T47D (cell line): ENCODE data around the gene SULT2A1.
A peak's percentile ranks its signal among the peaks of the same experiment; 100 is the strongest.
"Not testable (repeated sequence)": the region's sequence is repeated elsewhere in the genome, so short reads cannot be mapped to it uniquely, and the experiment has no call there.

Experiments
- DNase-seq, 2 experiments: peaks; one replicate each; pipeline versions ENCODE4 v3.0.0 to v3.0.0-alpha.2; 2011 to 2012; ENCODE audit warnings: low read depth in 1 of 2, low spot score in 1 of 2
- JUND ChIP-seq: IDR thresholded peaks from 2 replicates; pipeline ENCODE4 v1.6.1; 2012; ENCODE audit warnings: low read depth
- in situ Hi-C: cut with HindIII; loops from 2 replicates; pipeline ENCODE4 v1.10.0; 2016; ENCODE audit warnings: low sequenced_read_pairs, low pct_unique_long_range_greater_than_20kb

The SULT2A1 gene

DNA sequence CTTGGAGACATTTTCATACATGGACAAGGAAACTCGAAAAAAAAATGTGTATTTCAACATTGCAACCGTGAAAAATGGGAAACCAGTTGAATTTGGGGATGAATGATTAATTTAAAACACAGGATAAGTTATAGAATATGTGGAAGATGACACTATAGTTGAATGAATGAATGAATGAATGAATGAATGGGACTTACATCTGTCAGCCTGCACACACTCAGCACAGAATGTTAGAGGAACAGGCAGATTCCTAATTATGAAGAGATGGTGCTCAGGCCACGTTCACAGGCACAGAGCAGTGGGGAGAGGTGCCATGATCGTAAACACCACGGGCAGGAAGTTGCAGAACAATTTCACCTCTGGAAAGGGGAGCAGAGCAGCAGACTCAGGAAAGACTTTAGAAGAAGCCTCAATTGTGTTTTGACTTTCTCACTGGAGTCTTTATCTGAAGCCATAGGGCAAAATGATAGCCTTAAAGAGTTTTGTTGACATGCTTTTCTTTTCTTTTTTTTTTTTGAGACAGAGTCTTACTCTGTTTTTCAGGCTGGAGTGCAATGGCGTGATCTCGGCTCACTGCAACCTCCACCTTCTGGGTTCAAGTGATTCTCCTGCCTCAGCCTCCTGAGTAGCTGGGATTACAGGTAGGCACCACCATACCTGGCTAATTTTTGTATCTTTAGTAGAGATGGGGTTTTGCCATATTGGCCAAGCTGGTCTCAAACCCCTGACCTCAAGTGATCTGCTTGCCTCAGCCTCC lies 4.9 kb upstream of the SULT2A1 start:
- TF ChIP-seq JUND: no peak
- in situ Hi-C loops: no loop called here

DNA sequence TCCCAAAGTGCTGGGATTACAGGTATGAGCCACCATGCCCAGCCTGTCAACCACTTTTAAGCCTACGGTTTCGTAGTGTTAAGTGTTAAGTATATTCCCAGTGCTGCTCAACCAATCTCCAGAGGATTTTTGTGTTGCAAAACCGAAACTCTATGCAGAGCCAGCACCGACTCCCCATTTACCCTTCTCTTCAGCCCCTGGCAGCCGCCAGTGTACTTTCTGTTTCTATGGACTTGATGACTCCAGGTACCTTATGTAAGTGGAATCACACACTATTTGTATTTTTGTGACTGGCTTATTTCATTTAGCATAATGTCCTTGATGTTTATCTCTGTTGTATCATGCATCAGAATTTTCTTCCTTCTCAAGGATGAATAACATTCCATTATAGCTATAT lies 1.1 kb downstream of the SULT2A1 start:
- DNase-seq: no peak
- in situ Hi-C loops: no loop called here
- TF ChIP-seq JUND: no peak

More for the DNA sequence above, 4.9 kb upstream of the SULT2A1 start:
- DNase-seq: no peak

- no peak for TF ChIP-seq JUND
- no peak for DNase-seq
- in situ Hi-C loops: no loop called here
Measured at GRCh38 chr19:47882890-47883289, 3.2 kb downstream of the SULT2A1 start.

GRCh38 chr19:47881757-47882156 lies 4.4 kb downstream of the SULT2A1 start:
- no peak for TF ChIP-seq JUND
- in situ Hi-C loops: no loop called here
- DNase-seq: no peak

GRCh38 chr19:47879385-47879784 lies 6.7 kb downstream of the SULT2A1 start:
- in situ Hi-C loops, DNase-seq: not testable (repeated sequence)

- no peak for TF ChIP-seq JUND
- in situ Hi-C loops: no loop called here
- no peak for DNase-seq
Measured at GRCh38 chr19:47878906-47879305, 7.2 kb downstream of the SULT2A1 start.

- in situ Hi-C loops: no loop called here
- TF ChIP-seq JUND: no peak
- no peak for DNase-seq
Measured at GRCh38 chr19:47865166-47865565, 20.9 kb downstream of the SULT2A1 start.

- no peak for TF ChIP-seq JUND
- in situ Hi-C loops: no loop called here
- peak; percentile 75 to 80 for DNase-seq
Measured at GRCh38 chr19:47863514-47863936, 22.6 kb downstream of the SULT2A1 start.

- in situ Hi-C loops: no loop called here
- TF ChIP-seq JUND: no peak
- no peak for DNase-seq
Measured at GRCh38 chr19:47861630-47862029, 24.5 kb downstream of the SULT2A1 start.

- no peak for DNase-seq
- in situ Hi-C loops: no loop called here
- no peak for TF ChIP-seq JUND
Measured at GRCh38 chr19:47860602-47861297, 25.4 kb downstream of the SULT2A1 start.

GRCh38 chr19:47859838-47860237 lies 26.3 kb downstream of the SULT2A1 start:
- in situ Hi-C loops, DNase-seq: not testable (repeated sequence)

- in situ Hi-C loops, DNase-seq: not testable (repeated sequence)
Measured at GRCh38 chr19:47858646-47859285, 27.3 kb downstream of the SULT2A1 start, which contains the start of gene TPRX2. TSS of gene TPRX2 (plus strand) at chr19:47859235. CDS start at chr19:47859247, 12 bp downstream.

GRCh38 chr19:47858231-47858630 lies 27.9 kb downstream of the SULT2A1 start:
- in situ Hi-C loops, DNase-seq: not testable (repeated sequence)
